GM12878 (cell line): ENCODE measurements around the gene RAPGEF6. TPM values are rescaled to one million over a fixed set of nuclear protein-coding genes. Genes with fewer than 3 reads are reported as not detected.

Experiments used
- ASH2L ChIP-seq: fragments of 300-600, 200-600 bp; sonication (generic); IDR thresholded peaks from 2 replicates; pipeline ENCODE4 v1.6.1; 2017; ENCODE audit warnings: low read depth, mild to moderate bottlenecking, borderline replicate concordance
- FOXK2 ChIP-seq: fragments of 450-650 bp; IDR thresholded peaks from 2 replicates; pipeline ENCODE4 v1.6.1; 2017; ENCODE audit warnings: mild to moderate bottlenecking, moderate library complexity
- GABPA ChIP-seq: IDR thresholded peaks from 2 replicates; pipeline ENCODE4 v1.6.1; 2014; ENCODE audit warnings: antibody characterized with exemption, low read depth, mild to moderate bottlenecking, inconsistent platforms
- NFYB ChIP-seq: IDR thresholded peaks from 2 replicates; pipeline ENCODE4 v1.6.1; 2011; ENCODE audit warnings: low read depth, mild to moderate bottlenecking, low read length, improper control_type of control experiment, moderate library complexity; ENCODE audit not compliant: insufficient read depth
- NR2C2 ChIP-seq: IDR thresholded peaks from 2 replicates; pipeline ENCODE4 v1.6.1; 2011; ENCODE audit warnings: borderline replicate concordance, low read depth; ENCODE audit not compliant: control insufficient read depth, insufficient read length
- ZNF384 ChIP-seq: IDR thresholded peaks from 2 replicates; pipeline ENCODE4 v1.6.1; 2012; ENCODE audit warnings: low read depth, mild to moderate bottlenecking, low read length, improper control_type of control experiment, borderline replicate concordance
- polyA plus RNA-seq, 11 experiments: library from polyadenylated mRNA; depleted of rRNA in 4 of 11; unstranded in 6 of 11; stranded (reverse) in 5 of 11; fragments of >200 nt; fragmentation: Nextera tagmentation in 4 of 11; fragmentation: Illumina TruSeq in 1 of 11; extraction: Ambion mirVana in 4 of 11; extraction: Trizol in 1 of 11; gene quantifications; 1 replicate in 1 of 11; 2 replicates in 10 of 11; pipeline versions ENCODE4 v1.2.1 to v1.2.3, GENCODE V29; 2011 to 2016; ENCODE audit warnings: inconsistent platforms in 2 of 11, missing spikeins in 2 of 11, low read depth in 1 of 11
- total RNA-seq, 4 experiments: library from RNA; depleted of rRNA in 3 of 4; stranded (reverse); fragments of >200 nt in 3 of 4; fragmentation: Illumina TruSeq in 1 of 4; extraction: Trizol in 1 of 4; gene quantifications; 2 replicates each; pipeline versions ENCODE4 v1.2.1 to v1.2.3, GENCODE V29; 2013 to 2021
- TF ChIP-seq, protein P1 (sequence below): fragments of 450-650 bp; formaldehyde crosslinking; IDR thresholded peaks from 2 replicates; pipeline ENCODE4 v1.5.0; 2022; ENCODE audit warnings: mild to moderate bottlenecking, missing genetic modification characterization
- TF ChIP-seq, protein P2 (sequence below): IDR thresholded peaks from 2 replicates; pipeline ENCODE4 v1.6.1; 2012; ENCODE audit warnings: low read length, inconsistent platforms

RAPGEF6 gene
- total and polyA plus RNA-seq, 10 of the 15 experiments (the other 5 are each of a cell fraction or from before 2014, with no cell fraction given), result 2.9 to 24.0 (median 14.2) TPM

DNA sequence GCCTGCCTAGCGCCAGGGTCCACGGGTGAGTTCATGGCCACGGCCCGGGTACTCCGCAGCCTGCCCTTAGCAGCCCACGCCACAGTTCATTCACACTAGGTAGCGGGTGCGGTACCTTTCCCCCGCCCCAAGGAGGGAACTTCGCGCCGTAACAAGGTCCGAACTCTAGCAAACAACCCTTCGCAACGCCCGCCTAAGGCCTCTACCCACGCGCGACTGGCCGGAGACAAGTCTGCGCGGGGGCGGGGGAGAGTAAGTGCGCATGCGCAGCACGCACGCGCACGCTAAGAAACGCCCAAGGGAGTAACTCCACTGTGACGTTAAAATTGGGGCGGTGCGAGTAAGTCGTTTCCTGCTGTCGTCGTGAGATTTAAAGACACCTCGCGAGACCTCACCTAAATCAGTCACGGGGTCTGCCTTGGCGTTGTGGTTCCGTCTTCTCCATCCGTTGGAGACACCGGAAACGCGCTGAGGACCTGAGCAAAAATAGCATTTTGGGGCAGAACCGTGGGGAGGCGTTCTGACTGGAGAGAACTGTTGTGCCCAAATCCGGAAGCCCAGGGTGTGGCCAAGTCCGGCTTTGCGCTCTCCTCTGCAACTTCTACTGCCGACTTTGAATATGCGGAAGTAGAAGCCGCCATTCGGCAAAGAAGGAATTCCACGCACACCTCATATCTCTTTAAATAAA is at the start of gene RAPGEF6 (continued):
- TF ChIP-seq, protein P1, sequence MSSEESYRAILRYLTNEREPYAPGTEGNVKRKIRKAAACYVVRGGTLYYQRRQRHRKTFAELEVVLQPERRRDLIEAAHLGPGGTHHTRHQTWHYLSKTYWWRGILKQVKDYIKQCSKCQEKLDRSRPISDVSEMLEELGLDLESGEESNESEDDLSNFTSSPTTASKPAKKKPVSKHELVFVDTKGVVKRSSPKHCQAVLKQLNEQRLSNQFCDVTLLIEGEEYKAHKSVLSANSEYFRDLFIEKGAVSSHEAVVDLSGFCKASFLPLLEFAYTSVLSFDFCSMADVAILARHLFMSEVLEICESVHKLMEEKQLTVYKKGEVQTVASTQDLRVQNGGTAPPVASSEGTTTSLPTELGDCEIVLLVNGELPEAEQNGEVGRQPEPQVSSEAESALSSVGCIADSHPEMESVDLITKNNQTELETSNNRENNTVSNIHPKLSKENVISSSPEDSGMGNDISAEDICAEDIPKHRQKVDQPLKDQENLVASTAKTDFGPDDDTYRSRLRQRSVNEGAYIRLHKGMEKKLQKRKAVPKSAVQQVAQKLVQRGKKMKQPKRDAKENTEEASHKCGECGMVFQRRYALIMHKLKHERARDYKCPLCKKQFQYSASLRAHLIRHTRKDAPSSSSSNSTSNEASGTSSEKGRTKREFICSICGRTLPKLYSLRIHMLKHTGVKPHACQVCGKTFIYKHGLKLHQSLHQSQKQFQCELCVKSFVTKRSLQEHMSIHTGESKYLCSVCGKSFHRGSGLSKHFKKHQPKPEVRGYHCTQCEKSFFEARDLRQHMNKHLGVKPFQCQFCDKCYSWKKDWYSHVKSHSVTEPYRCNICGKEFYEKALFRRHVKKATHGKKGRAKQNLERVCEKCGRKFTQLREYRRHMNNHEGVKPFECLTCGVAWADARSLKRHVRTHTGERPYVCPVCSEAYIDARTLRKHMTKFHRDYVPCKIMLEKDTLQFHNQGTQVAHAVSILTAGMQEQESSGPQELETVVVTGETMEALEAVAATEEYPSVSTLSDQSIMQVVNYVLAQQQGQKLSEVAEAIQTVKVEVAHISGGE, result no peak
- TF ChIP-seq GABPA (peak; percentile 69; the same call in 1 of the 2 replicates), ASH2L (no peak), NR2C2 (no peak), FOXK2 (no peak), ZNF384 (no peak; the same call in 1 of the 2 replicates), NFYB (no peak)
- TF ChIP-seq, protein P2, sequence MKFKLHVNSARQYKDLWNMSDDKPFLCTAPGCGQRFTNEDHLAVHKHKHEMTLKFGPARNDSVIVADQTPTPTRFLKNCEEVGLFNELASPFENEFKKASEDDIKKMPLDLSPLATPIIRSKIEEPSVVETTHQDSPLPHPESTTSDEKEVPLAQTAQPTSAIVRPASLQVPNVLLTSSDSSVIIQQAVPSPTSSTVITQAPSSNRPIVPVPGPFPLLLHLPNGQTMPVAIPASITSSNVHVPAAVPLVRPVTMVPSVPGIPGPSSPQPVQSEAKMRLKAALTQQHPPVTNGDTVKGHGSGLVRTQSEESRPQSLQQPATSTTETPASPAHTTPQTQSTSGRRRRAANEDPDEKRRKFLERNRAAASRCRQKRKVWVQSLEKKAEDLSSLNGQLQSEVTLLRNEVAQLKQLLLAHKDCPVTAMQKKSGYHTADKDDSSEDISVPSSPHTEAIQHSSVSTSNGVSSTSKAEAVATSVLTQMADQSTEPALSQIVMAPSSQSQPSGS, result peak; percentile 71; the same call in 1 of the 2 replicates
